WTC11 (cell line): ENCODE results near the gene DLGAP3. TPM values are rescaled to one million over a fixed set of nuclear protein-coding genes. Genes with fewer than 3 reads are reported as not detected.

Source experiments
- ATAC-seq: fragments of 200-7000 bp; cut with Tn5 transposase; 2 replicates; pipeline ENCODE4 v1.10.0; 2021; ENCODE audit warnings: mild to moderate bottlenecking, moderate library complexity
- CTCF ChIA-PET: fragments of 300-600 bp; sonication (Branson Sonifier 250); formaldehyde crosslinking; loops from one replicate; lab custom pipeline; 2021; ENCODE audit warnings: antibody characterized with exemption; lab: Charles Lee
- POLR2A ChIA-PET: fragments of 350-600 bp; sonication (Branson Sonifier 250); formaldehyde crosslinking; loops from one replicate; lab custom pipeline; 2021; ENCODE audit warnings: antibody characterized with exemption; lab: Charles Lee
- DNase-seq: peaks from one replicate; pipeline ENCODE4 v3.0.0; 2021; ENCODE audit warnings: low spot score
- H3K27ac Mint-ChIP-seq: 2 replicates; pipeline ENCODE4 v1.8.0; 2021; ENCODE audit warnings: mixed read lengths
- H3K27me3 Mint-ChIP-seq: 2 replicates; pipeline ENCODE4 v1.8.0; 2021; ENCODE audit warnings: low read depth, mild to moderate bottlenecking, moderate library complexity, mixed read lengths
- H3K36me3 Mint-ChIP-seq: 2 replicates; pipeline ENCODE4 v1.8.0; 2021; ENCODE audit warnings: mixed read lengths
- H3K4me1 Mint-ChIP-seq: 2 replicates; pipeline ENCODE4 v1.8.0; 2022; ENCODE audit warnings: mixed read lengths
- H3K4me3 Mint-ChIP-seq: 2 replicates; pipeline ENCODE4 v1.8.0; 2021; ENCODE audit warnings: mild to moderate bottlenecking, moderate library complexity, mixed read lengths
- H3K9me3 Mint-ChIP-seq: 2 replicates; pipeline ENCODE4 v1.8.0; 2021; ENCODE audit warnings: mixed read lengths
- ATF1 ChIP-seq: sonication (generic); formaldehyde crosslinking; IDR thresholded peaks from 2 replicates; pipeline ENCODE4 v1.8.1; 2023; ENCODE audit warnings: mild to moderate bottlenecking, moderate library complexity, missing genetic modification reagents
- CREB1 ChIP-seq: sonication (generic); formaldehyde crosslinking; IDR thresholded peaks from 2 replicates; pipeline ENCODE4 v1.8.0; 2023; ENCODE audit warnings: mild to moderate bottlenecking, missing genetic modification reagents
- ESRRA ChIP-seq: sonication (generic); formaldehyde crosslinking; IDR thresholded peaks from 2 replicates; pipeline ENCODE4 v1.8.1; 2022; ENCODE audit warnings: mild to moderate bottlenecking, missing genetic modification reagents, borderline replicate concordance
- IRF2 ChIP-seq: sonication (generic); formaldehyde crosslinking; IDR thresholded peaks from 2 replicates; pipeline ENCODE4 v1.8.0; 2022; ENCODE audit warnings: low read depth, missing genetic modification reagents, borderline replicate concordance
- JUN ChIP-seq: sonication (generic); formaldehyde crosslinking; IDR thresholded peaks from 2 replicates; pipeline ENCODE4 v1.8.0; 2023; ENCODE audit warnings: mild to moderate bottlenecking, missing genetic modification reagents
- KAT7 ChIP-seq: sonication (generic); formaldehyde crosslinking; IDR thresholded peaks from 2 replicates; pipeline ENCODE4 v1.8.1; 2023; ENCODE audit warnings: missing genetic modification reagents, mild to moderate bottlenecking, borderline replicate concordance
- MYBL2 ChIP-seq: sonication (generic); formaldehyde crosslinking; IDR thresholded peaks from 2 replicates; pipeline ENCODE4 v1.8.1; 2023; ENCODE audit warnings: mild to moderate bottlenecking, moderate library complexity, missing genetic modification reagents
- NFE2L1 ChIP-seq: sonication (generic); formaldehyde crosslinking; IDR thresholded peaks from 2 replicates; pipeline ENCODE4 v1.8.1; 2023; ENCODE audit warnings: missing genetic modification reagents
- NR2C2 ChIP-seq: sonication (generic); formaldehyde crosslinking; IDR thresholded peaks from 2 replicates; pipeline ENCODE4 v1.8.0; 2022; ENCODE audit warnings: mild to moderate bottlenecking, missing genetic modification reagents
- OVOL2 ChIP-seq: fragments of 250-450 bp; sonication (Bioruptor Pico); IDR thresholded peaks from 2 replicates; pipeline ENCODE4 v1.9.0; 2021; ENCODE audit warnings: mild to moderate bottlenecking, borderline replicate concordance
- RELA ChIP-seq: sonication (generic); formaldehyde crosslinking; IDR thresholded peaks from 2 replicates; pipeline ENCODE4 v1.8.1; 2022; ENCODE audit warnings: missing genetic modification reagents, mild to moderate bottlenecking, borderline replicate concordance
- SMAD3 ChIP-seq: sonication (generic); formaldehyde crosslinking; IDR thresholded peaks from 2 replicates; pipeline ENCODE4 v1.8.0; 2022; ENCODE audit warnings: missing genetic modification reagents, mild to moderate bottlenecking, borderline replicate concordance
- SOX15 ChIP-seq: fragments of 250-450 bp; sonication (Bioruptor Pico); IDR thresholded peaks from 2 replicates; pipeline ENCODE4 v1.9.0; 2021; ENCODE audit warnings: mild to moderate bottlenecking
- STAT6 ChIP-seq: sonication (generic); formaldehyde crosslinking; conservative IDR thresholded peaks from 2 replicates; pipeline ENCODE4 v1.8.1; 2023; ENCODE audit warnings: mild to moderate bottlenecking, low read depth, missing genetic modification reagents, moderate library complexity
- ZNF263 ChIP-seq: sonication (generic); formaldehyde crosslinking; IDR thresholded peaks from 2 replicates; pipeline ENCODE4 v1.8.1; 2022; ENCODE audit warnings: low read depth, mild to moderate bottlenecking, moderate library complexity, missing genetic modification reagents
- ZNF317 ChIP-seq: sonication (generic); formaldehyde crosslinking; IDR thresholded peaks from 2 replicates; pipeline ENCODE4 v1.8.1; 2023; ENCODE audit warnings: low read depth, mild to moderate bottlenecking, moderate library complexity, missing genetic modification reagents, borderline replicate concordance
- ZNF416 ChIP-seq: fragments of 250-450 bp; sonication (Bioruptor Pico); IDR thresholded peaks from 2 replicates; pipeline ENCODE4 v1.9.0; 2021; ENCODE audit warnings: mild to moderate bottlenecking, inconsistent platforms
- ZNF512 ChIP-seq: sonication (generic); formaldehyde crosslinking; IDR thresholded peaks from 2 replicates; pipeline ENCODE4 v1.8.1; 2022; ENCODE audit warnings: missing genetic modification reagents, borderline replicate concordance
- total RNA-seq: library from RNA; stranded (reverse); gene quantifications from 3 replicates; pipeline ENCODE4 v1.2.3, GENCODE V29; 2021
- TF ChIP-seq, protein P1 (sequence below): fragments of 250-450 bp; sonication (Bioruptor Pico); IDR thresholded peaks from 2 replicates; pipeline ENCODE4 v1.9.0; 2021; ENCODE audit warnings: mild to moderate bottlenecking
- TF ChIP-seq, protein P2 (sequence below): fragments of 250-450 bp; sonication (Bioruptor Pico); IDR thresholded peaks from 2 replicates; pipeline ENCODE4 v1.8.0; 2021; ENCODE audit warnings: mild to moderate bottlenecking
- TF ChIP-seq, protein P3 (sequence below): fragments of 250-450 bp; sonication (Bioruptor Pico); conservative IDR thresholded peaks from 2 replicates; pipeline ENCODE4 v1.9.0; 2021; ENCODE audit warnings: mild to moderate bottlenecking
- TF ChIP-seq, protein P4 (sequence below): sonication (generic); formaldehyde crosslinking; IDR thresholded peaks from 2 replicates; pipeline ENCODE4 v1.8.0; 2022; ENCODE audit warnings: mild to moderate bottlenecking, missing genetic modification reagents

The DLGAP3 gene
- total RNA-seq, 1 experiment from 2014 or later = 11.3 TPM

GRCh38 chr1:34869760-34870159 is 59.7 kb downstream of the DLGAP3 start (continued):
- no peak for TF ChIP-seq KAT7 (CRISPR knock-in tag)
- TF ChIP-seq, protein P1, sequence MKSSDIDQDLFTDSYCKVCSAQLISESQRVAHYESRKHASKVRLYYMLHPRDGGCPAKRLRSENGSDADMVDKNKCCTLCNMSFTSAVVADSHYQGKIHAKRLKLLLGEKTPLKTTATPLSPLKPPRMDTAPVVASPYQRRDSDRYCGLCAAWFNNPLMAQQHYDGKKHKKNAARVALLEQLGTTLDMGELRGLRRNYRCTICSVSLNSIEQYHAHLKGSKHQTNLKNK = no peak

- CTCF ChIA-PET = interaction anchor here (1.9 to 2.7 kb wide), 2 partner anchors 9 to 16 kb away, joined by 9 to 14 read pairs; partner anchors contain the start of gene SMIM12
- H3K36me3 Mint-ChIP-seq = no peaks in the 10 kb centered on the region
- H3K27me3 Mint-ChIP-seq = peaks cover 30% of the 10 kb centered on the region
- no peaks in the 10 kb centered on the region for H3K9me3 Mint-ChIP-seq
- no peak overlapping the region; the same call in 1 of the 2 replicates for H3K4me3 Mint-ChIP-seq
- ATAC-seq (no peak), DNase-seq (no peak)
- H3K4me1 Mint-ChIP-seq = 0 out of 2 replicates have a peak, but pooled peaks cover 2% of the 10 kb centered on the region
- H3K27ac Mint-ChIP-seq = peak overlapping the region; percentile 8
- POLR2A ChIA-PET = no interaction called here
- TF ChIP-seq SMAD3 (CRISPR knock-in tag) = no peak
- TF ChIP-seq STAT6 (CRISPR knock-in tag) = no peak
- TF ChIP-seq CREB1 (CRISPR knock-in tag) = no peak
- TF ChIP-seq IRF2 = no peak
- no peak for TF ChIP-seq ZNF416
- TF ChIP-seq SOX15 (CRISPR knock-in tag) = no peak
- no peak for TF ChIP-seq ZNF263 (CRISPR knock-in tag)
- no peak for TF ChIP-seq ZNF317
- no peak for TF ChIP-seq JUN (CRISPR knock-in tag)
- TF ChIP-seq, protein P2, sequence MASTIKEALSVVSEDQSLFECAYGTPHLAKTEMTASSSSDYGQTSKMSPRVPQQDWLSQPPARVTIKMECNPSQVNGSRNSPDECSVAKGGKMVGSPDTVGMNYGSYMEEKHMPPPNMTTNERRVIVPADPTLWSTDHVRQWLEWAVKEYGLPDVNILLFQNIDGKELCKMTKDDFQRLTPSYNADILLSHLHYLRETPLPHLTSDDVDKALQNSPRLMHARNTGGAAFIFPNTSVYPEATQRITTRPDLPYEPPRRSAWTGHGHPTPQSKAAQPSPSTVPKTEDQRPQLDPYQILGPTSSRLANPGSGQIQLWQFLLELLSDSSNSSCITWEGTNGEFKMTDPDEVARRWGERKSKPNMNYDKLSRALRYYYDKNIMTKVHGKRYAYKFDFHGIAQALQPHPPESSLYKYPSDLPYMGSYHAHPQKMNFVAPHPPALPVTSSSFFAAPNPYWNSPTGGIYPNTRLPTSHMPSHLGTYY (CRISPR knock-in tag) = no peak
- TF ChIP-seq ATF1 (CRISPR knock-in tag) = no peak
- TF ChIP-seq ZNF512 (CRISPR knock-in tag) = no peak
- TF ChIP-seq MYBL2 = no peak
- TF ChIP-seq, protein P3, sequence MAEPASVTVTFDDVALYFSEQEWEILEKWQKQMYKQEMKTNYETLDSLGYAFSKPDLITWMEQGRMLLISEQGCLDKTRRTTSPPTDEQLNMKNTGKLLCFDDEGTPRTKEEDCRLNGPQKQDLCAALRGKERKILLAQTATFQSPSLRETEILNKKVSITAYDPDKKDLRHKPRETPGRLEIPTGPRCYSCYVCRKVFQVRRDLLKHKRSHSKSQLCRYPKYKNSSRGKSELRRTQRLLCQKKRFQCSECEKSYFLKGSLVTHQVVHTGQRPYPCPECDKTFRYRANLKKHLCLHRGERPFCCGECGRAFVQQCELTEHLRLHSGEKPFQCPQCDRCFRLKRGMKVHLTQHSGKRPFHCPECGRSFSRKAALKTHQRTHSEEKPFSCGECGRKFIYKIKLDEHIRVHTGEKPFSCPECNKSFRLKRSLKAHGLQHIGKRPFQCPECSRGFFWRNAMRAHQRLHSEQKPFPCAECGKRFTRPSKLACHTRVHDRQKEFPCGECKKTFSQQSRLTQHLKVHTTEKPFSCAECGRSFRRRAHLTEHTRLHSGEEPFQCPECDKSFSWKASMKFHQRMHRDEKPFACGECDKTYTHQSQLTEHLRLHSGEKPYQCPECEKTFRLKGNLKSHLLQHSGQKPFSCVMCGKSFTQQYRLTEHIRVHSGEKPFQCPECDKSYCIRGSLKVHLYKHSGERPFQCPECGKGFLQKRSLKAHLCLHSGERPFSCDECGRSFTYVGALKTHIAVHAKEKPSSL = no peak
- TF ChIP-seq, protein P4, sequence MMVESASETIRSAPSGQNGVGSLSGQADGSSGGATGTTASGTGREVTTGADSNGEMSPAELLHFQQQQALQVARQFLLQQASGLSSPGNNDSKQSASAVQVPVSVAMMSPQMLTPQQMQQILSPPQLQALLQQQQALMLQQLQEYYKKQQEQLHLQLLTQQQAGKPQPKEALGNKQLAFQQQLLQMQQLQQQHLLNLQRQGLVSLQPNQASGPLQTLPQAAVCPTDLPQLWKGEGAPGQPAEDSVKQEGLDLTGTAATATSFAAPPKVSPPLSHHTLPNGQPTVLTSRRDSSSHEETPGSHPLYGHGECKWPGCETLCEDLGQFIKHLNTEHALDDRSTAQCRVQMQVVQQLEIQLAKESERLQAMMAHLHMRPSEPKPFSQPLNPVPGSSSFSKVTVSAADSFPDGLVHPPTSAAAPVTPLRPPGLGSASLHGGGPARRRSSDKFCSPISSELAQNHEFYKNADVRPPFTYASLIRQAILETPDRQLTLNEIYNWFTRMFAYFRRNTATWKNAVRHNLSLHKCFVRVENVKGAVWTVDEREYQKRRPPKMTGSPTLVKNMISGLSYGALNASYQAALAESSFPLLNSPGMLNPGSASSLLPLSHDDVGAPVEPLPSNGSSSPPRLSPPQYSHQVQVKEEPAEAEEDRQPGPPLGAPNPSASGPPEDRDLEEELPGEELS (CRISPR knock-in tag) = no peak
- no peak for TF ChIP-seq NR2C2
- no peak for TF ChIP-seq ESRRA (CRISPR knock-in tag)
- TF ChIP-seq NFE2L1 (CRISPR knock-in tag) = no peak
- no peak for TF ChIP-seq RELA (CRISPR knock-in tag)
- TF ChIP-seq OVOL2 (CRISPR knock-in tag) = no peak
These were observed 61.0 kb downstream of the DLGAP3 start for GRCh38 chr1:34868230-34869049.
